Superior temporal gyrus (tissue), 1 donor: ENCODE results near the gene HBZ.
"Not testable (repeated sequence)": the region's sequence is repeated elsewhere in the genome, so short reads cannot be mapped to it uniquely, and the experiment has no call there.

Source experiments
- DNase-seq: peaks from one replicate; pipeline ENCODE4 v3.0.0-alpha.2; 2016; ENCODE audit errors: extremely low spot score

Gene HBZ

GRCh38 chr16:164827-165538 lies 12.5 kb downstream of the HBZ start:
- DNase-seq = no peak

GRCh38 chr16:165539-166374 lies 13.3 kb downstream of the HBZ start, which contains the start of gene HBM:
Gene HBM, plus strand, starts transcription at chr16:165978. Its CDS starts 20 bp downstream, at chr16:165998.
- no peak for DNase-seq

GRCh38 chr16:166375-167121 lies 14.1 kb downstream of the HBZ start:
- no peak for DNase-seq

- no peak for DNase-seq
Measured at GRCh38 chr16:167122-167690, 14.8 kb downstream of the HBZ start.

GRCh38 chr16:168424-168823 lies 16.0 kb downstream of the HBZ start:
- no peak for DNase-seq

GRCh38 chr16:169014-169413 lies 16.6 kb downstream of the HBZ start:
- DNase-seq = no peak

GRCh38 chr16:170088-170507 lies 17.7 kb downstream of the HBZ start:
- DNase-seq = not testable (repeated sequence)

GRCh38 chr16:170788-171187 lies 18.3 kb downstream of the HBZ start:
- DNase-seq = no peak

GRCh38 chr16:172374-172941 lies 20.0 kb downstream of the HBZ start, which contains the start of gene HBA2:
Gene HBA2, plus strand, starts transcription at chr16:172876. Its CDS starts 37 bp downstream, at chr16:172913.
- DNase-seq = not testable (repeated sequence)

GRCh38 chr16:173211-173854 lies 20.9 kb downstream of the HBZ start:
- not testable (repeated sequence) for DNase-seq

GRCh38 chr16:173928-174769 lies 21.7 kb downstream of the HBZ start:
- DNase-seq = not testable (repeated sequence)

GRCh38 chr16:175011-175949 lies 22.8 kb downstream of the HBZ start:
- DNase-seq = no peak

GRCh38 chr16:176006-176405 lies 23.6 kb downstream of the HBZ start:
- not testable (repeated sequence) for DNase-seq

- DNase-seq = not testable (repeated sequence)
Measured at GRCh38 chr16:176477-177382, 24.3 kb downstream of the HBZ start, which contains the start of gene HBA1. Gene HBA1, plus strand, starts transcription at chr16:176680. Its CDS starts 37 bp downstream, at chr16:176717.

- DNase-seq = no peak
Measured at GRCh38 chr16:177394-177822, 25.0 kb downstream of the HBZ start.

- DNase-seq = no peak
Measured at GRCh38 chr16:177981-178667, 25.7 kb downstream of the HBZ start.

- DNase-seq = no peak
Measured at GRCh38 chr16:178668-179015, 26.2 kb downstream of the HBZ start.
